SHP77 treated with DMSO at 0.1 percent for 48 hours (cell line): Measurements from ENCODE around the gene SMARCD1.
"Not testable (repeated sequence)": the region's sequence is repeated elsewhere in the genome, so short reads cannot be mapped to it uniquely, and the experiment has no call there.

Source experiments
- DNase-seq: peaks from one replicate; lab custom pipeline; 2025; lab: John Stamatoyannopoulos, UW

Gene SMARCD1

DNA sequence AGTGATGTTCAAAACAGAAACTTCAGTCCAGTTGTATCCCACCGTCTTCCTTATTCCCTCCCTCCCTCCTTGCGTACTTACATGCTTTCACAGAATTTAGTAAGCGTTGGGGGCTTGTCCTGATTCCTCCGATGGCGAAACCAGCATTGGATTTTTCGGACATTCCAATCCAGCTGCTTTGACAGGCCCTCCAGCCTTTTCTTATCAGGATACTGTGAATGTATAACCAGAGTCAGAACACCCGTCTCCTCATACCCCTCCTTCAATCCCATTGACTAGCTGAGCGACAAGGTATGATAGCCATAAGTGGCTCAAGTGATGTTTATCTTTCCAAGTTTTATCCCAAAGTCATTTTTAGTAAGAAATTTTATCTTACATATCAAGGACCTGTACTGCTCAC is 57.9 kb downstream of the SMARCD1 start:
- DNase-seq: no peak

DNA sequence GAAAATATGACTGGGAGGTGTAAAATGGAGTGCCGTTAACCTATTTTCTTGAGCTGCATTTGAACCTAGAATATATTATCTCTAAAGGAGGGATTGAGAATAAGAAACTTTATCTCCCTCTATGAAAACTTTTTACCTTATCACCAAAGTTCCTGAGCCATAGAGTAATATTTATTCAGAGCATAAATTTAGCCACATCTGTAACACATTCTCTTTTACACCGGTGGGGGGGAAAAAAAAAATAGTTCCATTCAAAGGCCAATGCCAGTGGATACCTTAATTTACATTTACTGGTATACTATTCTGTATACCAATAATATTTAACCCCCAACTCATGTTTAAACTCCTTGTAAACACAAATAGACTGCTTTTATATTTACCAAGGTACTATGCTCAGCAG is 60.3 kb downstream of the SMARCD1 start:
- no peak for DNase-seq

DNA sequence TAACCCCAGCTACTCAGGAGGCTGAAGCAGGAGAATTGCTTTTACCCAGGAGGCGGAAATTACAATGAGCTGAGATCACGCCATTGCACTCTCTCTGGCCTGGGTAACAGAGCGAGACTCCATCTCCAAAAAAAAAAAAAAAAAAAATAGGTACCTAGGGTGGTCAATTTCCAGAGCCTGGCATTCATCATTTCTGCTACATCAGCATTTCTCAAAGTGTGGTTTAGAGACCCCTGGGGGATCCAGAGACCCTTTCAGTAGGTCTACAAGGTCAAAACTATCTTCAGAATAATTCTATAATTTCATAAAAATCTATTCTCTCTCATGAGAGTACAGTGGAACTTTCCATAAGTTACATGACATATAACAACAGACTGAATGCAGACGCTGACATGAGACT is 62.1 kb downstream of the SMARCD1 start:
- no peak for DNase-seq

DNA sequence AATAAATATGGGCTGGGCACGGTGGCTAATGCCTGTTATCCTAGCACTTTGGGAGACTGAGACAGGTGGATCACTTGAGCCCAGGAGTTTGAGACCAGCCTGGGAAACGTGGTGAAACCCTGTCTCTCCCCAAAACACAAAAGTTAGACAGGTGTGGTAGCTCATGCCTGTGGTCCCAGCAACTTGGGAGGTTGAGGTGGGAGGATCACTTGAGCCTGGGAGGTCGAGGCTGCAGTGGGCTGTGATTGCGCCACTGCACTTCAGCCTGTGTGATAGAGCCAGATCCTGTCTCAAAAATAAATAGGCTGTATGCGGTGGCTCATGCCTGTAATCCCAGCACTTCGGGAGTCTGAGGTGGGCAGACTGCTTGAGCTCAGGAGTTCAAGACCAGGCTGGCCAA is 62.9 kb downstream of the SMARCD1 start:
- not testable (repeated sequence) for DNase-seq

DNA sequence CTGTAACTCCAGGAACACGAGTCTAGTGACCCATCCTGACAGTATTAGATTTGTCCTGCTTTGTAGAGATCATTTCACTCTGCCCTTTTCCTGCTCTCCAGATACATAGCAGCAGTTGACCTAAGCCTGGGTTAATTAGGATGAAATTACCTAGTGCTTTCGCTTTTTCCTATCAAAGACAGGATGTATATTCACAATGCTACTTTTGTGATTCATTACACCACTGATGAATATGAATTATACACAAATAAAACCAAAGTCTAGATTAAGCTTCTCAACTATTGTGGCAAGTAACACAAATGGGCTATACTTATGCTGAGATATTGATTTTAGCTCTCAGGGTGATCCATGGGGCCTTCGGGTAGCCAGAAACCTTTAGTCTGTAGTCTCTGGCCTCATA is 64.2 kb downstream of the SMARCD1 start:
- DNase-seq: no peak
